ENCODE data around the gene CRHR1.
"Not testable (repeated sequence)": the region's sequence is repeated elsewhere in the genome, so short reads cannot be mapped to it uniquely, and the experiment has no call there.

CRHR1 gene

GRCh38 chr17:45845376-45846185 lies 61.5 kb downstream of the CRHR1 start:
- DNase-seq (ENCODE audit: low spot score), result no peak

DNA sequence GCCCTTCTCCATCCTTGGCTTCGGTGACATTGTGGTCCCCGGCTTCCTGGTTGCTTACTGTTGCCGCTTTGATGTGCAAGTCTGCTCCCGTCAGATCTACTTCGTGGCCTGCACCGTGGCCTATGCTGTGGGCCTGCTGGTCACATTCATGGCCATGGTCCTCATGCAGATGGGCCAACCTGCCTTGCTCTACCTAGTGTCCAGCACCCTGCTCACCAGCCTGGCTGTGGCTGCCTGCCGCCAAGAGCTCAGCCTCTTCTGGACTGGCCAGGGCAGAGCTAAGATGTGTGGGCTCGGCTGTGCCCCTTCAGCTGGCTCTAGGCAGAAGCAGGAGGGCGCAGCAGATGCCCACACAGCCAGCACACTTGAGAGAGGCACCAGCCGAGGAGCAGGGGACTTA lies 62.1 kb downstream of the CRHR1 start:
- DNase-seq (ENCODE audit: low spot score), result no peak

DNA sequence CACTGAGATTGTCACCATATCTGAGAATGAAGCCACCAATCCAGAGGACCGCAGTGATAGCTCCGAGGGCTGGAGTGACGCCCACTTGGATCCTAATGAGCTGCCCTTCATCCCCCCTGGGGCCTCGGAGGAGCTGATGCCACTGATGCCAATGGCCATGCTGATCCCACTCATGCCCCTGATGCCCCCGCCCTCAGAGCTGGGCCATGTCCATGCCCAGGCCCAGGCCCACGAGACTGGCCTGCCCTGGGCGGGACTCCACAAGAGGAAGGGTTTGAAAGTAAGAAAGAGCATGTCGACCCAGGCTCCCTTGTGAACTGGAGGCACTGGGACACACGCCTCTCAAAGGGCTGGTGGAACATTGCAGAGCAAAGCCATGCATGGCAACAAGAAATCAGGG lies 62.5 kb downstream of the CRHR1 start:
- no peak for DNase-seq (ENCODE audit: low spot score)

DNA sequence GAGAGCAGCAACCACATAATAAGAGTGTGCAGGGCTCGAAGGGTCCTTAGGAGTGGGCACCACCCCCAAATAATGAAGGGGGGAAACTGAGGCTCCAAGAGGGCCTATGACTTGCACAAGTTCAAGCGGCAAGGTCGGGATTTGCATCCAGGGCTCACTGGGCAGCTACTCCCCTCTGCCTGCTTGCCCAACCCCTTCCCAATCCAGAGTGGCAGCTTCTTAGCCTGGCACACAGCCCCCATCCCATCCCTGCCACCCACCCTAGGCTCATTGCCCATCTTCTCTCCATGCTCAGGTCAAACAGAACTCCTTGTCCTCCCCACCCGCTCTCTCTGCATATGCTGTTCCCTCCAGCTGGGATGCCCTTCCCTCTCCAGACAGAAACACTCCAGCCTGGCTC lies 63.0 kb downstream of the CRHR1 start:
- DNase-seq (ENCODE audit: low spot score), result no peak

GRCh38 chr17:45847747-45848146 lies 63.6 kb downstream of the CRHR1 start:
- DNase-seq (ENCODE audit: low spot score), result no peak

DNA sequence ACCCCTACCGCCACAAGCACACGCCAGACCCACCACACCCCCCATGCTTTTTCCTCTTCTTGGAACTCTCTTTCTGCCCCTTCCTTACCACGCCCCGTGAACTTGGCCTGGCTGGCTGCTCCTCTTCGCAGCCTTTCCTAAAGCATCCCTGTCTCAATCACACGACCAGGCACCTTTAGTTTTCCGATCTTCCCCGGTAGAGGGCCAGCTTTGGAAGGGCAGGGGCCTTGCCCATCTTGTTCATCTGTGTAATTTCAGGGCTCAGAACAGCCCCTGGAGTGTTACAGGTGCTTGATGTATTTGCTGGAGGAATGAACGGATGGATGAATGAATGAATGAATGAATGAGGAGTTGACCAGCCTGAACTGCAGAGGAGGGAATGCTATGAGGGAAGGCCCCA lies 64.3 kb downstream of the CRHR1 start:
- no peak for DNase-seq (ENCODE audit: low spot score)

GRCh38 chr17:45848868-45849535 lies 64.9 kb downstream of the CRHR1 start:
- DNase-seq (ENCODE audit: low spot score), result no peak

DNA sequence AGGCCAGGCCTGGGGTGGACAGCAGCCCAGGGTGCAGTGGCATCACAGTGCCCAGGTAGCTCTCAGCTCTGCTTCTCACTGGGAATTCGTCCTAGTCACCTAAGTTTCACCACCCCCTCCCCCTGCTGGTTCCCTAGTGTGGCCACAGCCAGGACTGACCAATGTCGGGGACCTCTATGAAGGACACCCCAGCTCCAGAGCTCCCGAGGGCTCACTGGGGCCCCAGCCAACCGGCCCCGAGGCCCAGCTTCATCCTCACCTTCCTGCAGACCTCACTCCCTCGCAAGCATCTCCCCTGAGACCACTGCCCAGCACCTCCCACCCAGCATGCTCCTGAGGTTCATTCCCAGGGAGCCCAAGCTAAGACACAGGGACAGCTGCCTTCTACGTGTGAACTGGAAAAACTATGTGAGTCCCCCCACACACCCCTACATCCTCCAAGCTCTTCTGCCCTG lies 65.4 kb downstream of the CRHR1 start:
- no peak for DNase-seq (ENCODE audit: low spot score)

DNA sequence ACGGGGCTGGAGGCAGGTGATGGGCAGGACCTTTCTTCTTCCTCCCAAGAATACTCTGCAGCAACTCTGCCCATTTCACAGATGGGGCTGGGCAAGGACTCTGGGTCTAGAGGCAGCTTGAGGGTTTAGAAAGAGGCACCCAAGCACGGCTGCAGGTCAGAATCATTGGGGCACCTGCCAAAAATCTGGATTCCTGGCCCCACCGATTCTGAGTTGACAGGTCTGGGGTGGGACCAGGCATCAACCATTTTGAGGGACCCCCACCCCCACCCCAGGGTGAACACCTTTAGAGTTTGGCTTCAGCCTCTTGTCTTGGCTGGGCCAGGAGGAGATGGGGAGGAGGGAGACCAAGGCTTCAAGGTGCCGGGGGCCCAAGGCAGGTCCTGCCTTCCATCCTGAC lies 65.9 kb downstream of the CRHR1 start:
- no peak for DNase-seq (ENCODE audit: low spot score)

DNA sequence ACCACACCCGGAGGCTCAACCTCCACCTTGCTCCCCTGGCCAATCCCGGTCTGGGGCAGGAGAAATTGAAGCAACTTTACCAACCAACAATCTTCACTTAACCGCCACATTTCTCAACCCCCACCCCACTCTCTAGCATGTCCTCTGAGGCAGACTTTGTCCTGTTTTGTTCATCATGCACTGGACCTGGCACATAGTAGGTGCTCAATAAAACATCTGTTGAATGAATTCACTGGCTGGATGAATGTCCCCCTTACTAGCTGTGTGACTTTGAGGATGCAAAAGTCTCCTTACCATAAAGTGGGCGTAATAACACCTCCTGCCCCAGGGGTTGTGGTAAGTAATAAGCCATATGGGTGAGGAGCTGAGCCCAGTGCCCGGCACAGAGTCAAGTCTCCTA lies 66.3 kb downstream of the CRHR1 start:
- DNase-seq (ENCODE audit: low spot score), result no peak

DNA sequence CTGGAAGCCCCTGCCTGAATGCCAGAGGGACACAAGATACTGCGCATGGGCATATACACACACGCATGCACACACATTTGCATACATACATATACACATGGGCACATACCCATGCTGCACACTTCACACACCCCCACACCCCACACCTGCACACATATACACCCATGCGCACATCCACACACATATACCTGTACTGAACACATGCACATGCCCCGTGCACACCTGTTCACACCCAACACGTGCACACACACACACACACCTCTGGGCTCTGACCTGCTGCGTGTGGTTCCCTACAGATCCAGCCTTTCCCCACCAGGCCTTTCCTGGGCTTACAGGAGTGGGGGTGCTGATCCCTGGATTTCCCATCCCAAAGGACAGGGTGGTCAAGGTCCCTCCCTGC lies 66.9 kb downstream of the CRHR1 start:
- no peak for DNase-seq (ENCODE audit: low spot score)

DNA sequence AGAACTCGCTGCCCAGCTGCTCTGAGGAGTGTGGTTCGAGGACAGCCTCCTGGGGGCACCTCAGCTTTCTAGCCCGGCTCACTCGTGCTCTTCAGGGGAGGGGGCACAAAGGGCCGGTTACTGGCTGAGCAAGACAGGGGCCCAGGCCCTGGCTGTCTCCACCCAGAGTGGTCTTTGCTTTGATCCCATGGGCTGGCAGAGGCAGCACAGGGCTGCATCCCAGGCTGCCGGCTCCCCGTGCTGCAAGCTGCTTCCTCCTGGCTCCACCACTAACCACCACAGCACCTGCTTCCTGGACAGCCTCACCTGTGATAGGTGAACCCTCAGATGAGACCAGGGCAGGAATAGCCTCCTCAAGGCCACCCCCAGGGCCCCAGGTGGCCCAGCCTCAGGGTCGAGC lies 67.3 kb downstream of the CRHR1 start:
- DNase-seq (ENCODE audit: low spot score), result no peak

GRCh38 chr17:45851873-45852272 lies 67.8 kb downstream of the CRHR1 start:
- DNase-seq (ENCODE audit: low spot score), result no peak

GRCh38 chr17:45852535-45853297 lies 68.6 kb downstream of the CRHR1 start:
- peak; percentile 64 for DNase-seq (ENCODE audit: low spot score)

GRCh38 chr17:45854209-45854608 lies 70.1 kb downstream of the CRHR1 start:
- no peak for DNase-seq (ENCODE audit: low spot score)

DNA sequence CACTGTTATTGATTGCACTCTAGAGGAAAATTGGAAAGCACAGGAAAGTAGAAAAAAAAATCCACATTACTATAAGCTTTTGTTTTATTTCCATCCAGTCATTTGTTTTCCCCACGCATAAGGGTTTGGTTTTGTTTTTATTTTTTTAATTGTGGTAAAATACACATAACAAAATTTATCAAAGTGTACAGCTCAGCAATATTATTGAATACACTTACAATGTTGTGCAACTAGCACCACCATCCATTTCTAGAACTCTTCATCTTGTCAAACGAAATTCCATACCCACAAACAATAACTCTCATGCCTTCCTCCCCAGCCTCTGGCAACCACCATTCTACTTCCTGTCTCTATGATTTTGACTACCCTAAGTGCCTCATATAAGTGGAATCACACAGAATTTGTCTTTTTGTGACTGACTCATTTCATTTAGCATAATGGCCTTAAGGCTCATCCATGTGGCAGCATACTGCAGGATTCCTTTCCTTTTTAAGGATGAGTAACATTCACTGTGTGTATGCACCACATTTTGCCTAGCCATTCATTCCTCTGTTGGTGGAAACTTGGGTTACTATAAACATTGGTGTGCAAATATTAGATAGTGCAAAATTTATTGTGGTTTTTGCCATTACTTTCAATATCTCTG lies 71.7 kb downstream of the CRHR1 start:
- peak; percentile 8 for DNase-seq (ENCODE audit: low spot score)

- peak; percentile 32 for DNase-seq (ENCODE audit: low spot score)
Observed at GRCh38 chr17:45857977-45858708, 74.0 kb downstream of the CRHR1 start.

DNA sequence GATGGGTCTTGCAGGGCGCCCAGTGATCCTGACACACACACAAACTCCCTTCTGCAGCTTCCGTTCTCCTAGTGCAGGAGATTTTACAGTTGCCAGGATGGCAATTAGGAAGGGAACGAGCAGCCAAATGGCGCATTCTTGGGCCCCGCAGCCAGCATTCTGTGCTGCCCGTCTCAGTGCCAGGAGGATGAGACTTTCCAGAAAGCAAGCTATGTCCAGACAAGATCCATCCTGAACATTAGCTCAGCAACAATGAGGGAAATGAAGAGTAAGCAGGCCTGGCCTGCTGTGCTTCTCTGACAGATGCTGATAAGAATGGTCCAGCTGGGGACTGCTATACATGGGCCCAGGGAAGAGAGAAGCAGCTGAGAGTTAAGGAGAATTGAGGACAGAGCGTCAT lies 77.0 kb downstream of the CRHR1 start:
- no peak for DNase-seq (ENCODE audit: low spot score)

GRCh38 chr17:45862127-45862526 lies 78.0 kb downstream of the CRHR1 start:
- DNase-seq (ENCODE audit: low spot score), result not testable (repeated sequence)

DNA sequence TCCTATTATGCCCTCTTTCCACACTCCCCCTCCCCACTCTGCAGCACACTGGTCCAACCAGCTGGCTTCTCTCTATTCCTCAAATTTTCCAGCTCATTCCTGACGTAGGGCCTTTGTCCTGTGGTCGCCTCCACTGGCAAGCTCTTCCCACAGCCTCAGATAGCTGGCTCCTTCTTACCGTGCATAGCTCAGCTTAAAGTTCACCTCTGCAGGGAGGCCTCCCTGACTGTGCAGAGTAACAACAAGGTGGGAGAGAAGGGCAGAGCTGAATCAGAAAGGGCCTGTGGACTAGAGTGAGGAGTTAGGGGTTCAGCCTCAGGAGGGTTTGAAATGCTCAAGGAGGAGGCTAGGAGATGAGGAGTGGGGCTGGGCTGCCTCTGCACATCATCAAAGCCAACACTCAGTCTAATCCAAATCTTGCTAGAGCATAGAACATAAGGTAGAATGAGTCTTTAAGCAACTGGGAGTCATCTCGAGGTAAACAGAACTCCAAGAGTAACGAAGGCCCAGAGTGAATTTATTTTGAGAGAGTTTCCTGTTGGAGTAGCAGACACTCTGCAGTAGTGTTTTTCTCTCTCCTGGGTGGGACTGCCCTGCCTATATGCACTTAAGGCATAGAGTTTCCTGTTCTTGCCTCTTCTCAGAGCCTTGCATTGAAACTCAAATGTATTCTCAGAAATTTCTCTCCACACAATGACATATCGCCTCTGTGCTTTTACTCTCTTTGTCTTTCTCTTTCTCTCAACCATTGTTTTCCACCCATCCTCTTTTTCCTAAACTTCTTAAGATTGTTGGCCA lies 79.9 kb downstream of the CRHR1 start:
- DNase-seq (ENCODE audit: low spot score), result no peak

GRCh38 chr17:45867171-45867570 lies 83.1 kb downstream of the CRHR1 start:
- DNase-seq (ENCODE audit: low spot score), result no peak

All from RKO (cell line).